Midbrain (tissue), 1 donor: ENCODE data around the gene CYP11A1.

Experiments used
- DNase-seq: peaks from one replicate; lab custom pipeline; 2025; lab: John Stamatoyannopoulos, UW

Gene CYP11A1

GRCh38 chr15:74347757-74348250, 19.6 kb downstream of the CYP11A1 start:
- DNase-seq: no peak

- no peak for DNase-seq
Observed at GRCh38 chr15:74345051-74345450, 22.4 kb downstream of the CYP11A1 start.

DNA sequence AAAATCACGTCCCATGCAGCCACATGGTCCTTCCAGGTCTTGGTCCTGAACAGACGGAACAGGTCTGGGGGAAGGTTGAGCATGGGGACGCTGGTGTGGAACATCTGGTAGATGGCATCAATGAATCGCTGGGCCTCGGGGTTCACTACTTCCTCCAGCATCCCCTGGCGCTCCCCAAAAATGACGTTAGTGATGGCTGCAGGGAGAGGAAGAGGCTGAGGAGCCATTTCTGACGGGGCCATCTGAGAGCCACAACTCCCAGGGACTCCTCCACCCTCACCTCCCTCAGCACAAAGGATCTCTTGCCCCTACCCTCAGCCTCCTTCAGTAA, 23.7 kb downstream of the CYP11A1 start:
- DNase-seq: no peak

DNA sequence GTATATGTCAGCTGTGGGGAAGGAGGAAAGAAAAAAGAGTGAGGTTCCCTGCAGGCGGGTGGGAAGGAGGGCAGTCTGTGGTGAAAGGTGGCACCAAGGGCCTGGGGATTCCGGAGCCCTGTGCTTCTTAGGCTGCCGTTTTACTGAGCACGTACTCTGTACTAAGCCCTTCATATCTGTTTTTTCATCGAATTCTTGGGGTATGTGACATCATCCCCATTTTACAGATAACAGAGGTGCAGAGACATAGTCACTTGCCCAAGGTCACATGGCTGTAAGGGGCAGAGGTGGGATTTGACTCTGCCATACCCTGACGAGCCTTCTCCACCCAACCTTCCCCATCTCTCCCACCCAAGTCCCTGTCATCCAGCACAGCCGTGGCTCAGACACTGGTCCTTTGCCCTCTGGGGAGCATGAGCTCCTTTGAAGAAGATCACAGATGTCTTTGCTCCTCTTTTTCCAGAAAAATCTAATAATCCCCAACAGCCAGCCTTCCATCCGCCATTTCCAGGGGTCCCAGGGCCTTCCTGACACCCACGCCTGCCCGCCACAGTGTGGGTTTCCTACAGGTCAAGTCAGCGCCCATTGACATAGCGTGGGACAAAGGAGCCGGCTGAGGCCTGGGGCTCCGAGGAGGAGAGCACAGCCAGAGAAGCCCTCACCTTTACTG, 24.2 kb downstream of the CYP11A1 start:
- no peak for DNase-seq

DNA sequence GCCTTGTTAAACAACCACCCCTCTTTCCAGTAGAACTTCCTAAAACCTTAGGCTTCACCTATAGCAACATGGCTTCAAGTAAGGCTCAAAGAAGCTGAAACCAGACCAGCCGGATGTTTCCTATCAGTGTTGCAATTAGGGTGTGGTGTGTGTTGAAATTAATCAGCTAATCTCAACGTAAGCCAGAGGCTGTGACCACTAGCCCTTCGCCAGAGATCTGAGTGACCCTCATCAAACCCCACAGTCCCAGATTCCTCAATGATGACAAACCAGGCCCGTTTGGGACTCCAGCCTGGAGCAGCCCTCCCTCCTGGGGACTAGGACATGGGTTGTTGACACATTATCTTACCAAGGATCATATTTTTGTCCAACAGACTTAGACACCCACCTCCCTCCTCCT, 27.3 kb downstream of the CYP11A1 start:
- no peak for DNase-seq

GRCh38 chr15:74339371-74339770, 28.1 kb downstream of the CYP11A1 start:
- no peak for DNase-seq

GRCh38 chr15:74338676-74339075, 28.8 kb downstream of the CYP11A1 start:
- no peak for DNase-seq

GRCh38 chr15:74337607-74338211, 29.7 kb downstream of the CYP11A1 start:
- DNase-seq: no peak

GRCh38 chr15:74337146-74337545, 30.3 kb downstream of the CYP11A1 start:
- no peak for DNase-seq

DNA sequence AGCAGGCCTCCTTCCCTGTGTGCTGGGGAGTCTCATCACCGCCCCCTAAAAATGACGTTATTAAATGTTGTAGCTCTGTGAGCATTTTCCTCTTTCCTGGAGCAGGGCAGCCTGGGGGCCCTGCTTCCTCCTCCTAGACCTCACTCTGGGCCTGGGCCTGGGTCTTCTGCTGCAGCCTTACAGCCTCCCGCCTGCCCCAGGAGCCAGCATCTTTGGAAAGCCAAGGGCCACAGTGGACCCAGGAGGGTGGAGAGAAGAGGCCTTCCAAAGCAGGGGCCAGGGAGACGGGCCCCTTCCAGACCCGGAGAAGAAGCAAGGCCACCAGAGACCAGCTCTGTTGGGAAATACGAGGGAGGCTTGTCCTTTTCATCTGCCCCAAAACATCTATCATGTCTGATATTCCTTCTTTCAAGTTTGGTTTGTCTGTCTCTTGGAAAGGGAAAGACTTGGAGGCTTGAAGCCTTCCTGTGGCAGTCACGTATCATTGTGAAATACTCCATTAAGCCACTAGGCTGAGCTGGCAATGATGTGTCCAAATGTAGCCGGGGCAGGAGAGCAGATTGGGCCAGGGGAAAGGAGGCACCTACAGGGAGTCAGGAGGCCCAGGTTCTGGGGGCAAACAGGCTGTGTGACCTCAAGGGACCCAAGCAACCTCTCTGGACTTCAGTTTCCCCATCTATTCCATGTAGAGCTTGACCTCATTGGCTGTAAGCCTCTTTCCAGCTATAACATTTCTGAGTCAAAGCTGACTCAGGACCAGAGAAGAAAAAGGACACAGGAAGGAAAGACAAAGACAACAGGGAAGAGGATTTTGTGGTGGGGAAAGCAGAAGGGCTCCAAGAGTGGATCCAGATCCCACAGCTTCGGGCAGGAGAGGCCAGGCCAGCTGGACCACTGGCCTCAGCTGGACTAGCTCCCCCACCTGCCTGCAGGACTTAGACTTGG, 31.1 kb downstream of the CYP11A1 start:
- DNase-seq: no peak

GRCh38 chr15:74335396-74335795, 32.0 kb downstream of the CYP11A1 start:
- DNase-seq: no peak

DNA sequence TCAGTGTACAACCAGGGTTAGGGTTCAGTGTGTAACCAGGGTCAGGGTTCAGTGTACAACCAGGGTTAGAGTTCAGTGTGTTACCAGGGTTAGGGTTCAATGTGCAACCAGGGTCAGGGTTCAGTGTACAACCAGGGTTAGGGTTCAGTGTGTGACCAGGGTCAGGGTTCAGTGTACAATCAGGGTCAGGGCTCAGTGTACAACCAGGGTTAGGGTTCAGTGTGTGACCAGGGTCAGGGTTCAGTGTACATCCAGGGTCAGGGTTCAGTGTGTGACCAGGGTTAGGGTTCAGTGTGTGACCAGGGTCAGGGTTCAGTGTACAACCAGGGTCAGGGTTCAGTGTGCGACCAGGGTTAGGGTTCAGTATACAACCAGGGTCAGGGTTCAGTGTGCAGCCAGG, 33.3 kb downstream of the CYP11A1 start:
- no peak for DNase-seq

GRCh38 chr15:74333662-74334061, 33.8 kb downstream of the CYP11A1 start:
- DNase-seq: no peak

- no peak for DNase-seq
Observed at GRCh38 chr15:74333093-74333492, 34.4 kb downstream of the CYP11A1 start.

GRCh38 chr15:74332611-74333010, 34.8 kb downstream of the CYP11A1 start:
- DNase-seq: no peak

DNA sequence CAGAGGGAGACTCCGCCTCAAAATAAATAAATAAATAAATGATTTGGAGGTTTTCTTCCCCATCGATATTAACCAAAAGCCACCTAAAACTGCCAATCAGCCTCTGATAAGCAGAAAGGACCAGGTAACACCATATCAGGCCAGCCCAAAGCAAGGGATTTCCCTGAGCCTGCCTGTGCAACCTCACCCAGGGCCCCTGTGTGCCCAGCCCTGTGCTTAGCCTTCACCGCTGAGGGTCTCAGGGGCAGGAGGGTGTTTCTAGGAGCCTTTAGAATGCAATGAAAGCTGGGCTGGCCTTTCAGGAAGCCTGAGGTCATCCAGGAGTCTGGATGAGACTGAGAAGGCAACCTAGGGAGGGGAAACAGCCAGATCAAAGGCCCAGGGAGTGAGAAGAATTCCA, 35.4 kb downstream of the CYP11A1 start:
- DNase-seq: no peak

- no peak for DNase-seq
Observed at GRCh38 chr15:74330861-74331408, 36.5 kb downstream of the CYP11A1 start.

DNA sequence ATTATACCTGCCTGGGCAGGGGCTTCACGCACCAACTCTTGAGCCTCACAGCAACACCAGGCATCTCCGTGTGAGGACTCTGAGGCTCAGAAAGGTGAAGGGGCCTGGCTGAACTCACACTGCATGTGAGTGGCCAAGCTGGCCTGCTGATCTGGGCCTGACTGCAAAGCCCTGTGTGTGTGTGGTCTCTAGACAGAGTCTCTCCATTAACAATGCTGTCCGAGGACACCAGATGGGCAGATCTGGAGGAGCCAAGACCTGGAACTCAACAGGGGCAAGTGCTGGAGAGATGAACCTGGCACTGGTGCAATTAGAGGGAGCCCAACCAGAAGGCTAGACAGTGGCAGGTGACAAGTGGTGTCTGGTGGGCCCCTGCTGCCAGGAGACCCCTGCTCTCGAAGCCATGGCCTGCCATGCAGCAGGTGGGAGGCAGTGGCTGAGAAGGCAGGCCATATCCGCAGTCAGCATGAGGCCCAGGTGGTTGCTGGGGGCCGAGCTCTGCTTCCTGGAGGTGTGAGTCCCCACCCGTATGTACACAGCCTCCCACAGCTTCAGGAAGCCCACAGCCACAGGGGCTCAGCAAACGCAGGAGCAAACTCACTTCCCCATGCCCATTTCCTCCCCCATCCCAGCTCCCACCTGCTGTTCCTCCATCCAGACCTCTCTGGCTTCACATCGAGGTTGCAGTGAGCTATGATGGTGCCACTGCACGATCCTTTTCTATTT, 39.0 kb downstream of the CYP11A1 start:
- no peak for DNase-seq

DNA sequence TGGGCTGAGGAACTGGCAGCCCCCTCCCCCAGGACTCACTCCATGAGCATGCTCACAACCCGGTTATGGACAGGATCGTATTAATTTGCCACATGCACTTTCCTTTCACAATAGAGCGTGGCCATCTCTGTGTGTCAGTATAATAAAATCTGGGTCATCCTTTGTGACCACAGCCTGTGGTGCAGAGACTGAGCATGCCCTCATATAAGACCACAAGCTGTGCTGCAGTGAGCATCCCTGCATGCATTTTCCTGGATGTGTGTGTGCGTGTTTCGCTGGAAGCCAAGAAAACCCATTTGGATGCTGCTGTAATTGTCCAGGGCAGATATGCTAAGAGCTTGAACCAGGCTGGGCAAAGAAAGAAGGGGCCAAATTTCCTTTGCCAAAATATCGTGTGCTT, 39.7 kb downstream of the CYP11A1 start:
- no peak for DNase-seq

DNA sequence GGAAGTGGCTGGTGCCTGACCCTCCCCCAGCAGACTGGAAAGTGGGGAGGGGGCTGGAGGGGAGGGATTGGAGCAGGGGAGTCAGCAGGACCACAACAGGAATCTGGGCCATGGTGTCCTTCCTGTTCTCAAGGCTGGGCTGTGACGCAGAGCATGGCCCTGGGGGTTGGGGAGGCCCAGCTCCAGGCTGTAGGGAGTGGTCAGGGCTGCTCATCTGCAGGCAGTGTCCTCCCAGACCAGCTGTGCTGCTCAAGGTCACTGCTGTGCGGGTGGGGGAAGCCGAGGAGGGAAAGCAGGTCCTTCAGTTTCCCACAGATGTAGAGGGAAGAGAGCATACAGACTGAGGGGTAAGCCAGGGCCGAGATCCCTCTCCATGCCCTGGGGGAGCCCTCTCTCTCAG, 40.7 kb downstream of the CYP11A1 start:
- DNase-seq: no peak

GRCh38 chr15:74324714-74325113, 42.7 kb downstream of the CYP11A1 start:
- no peak for DNase-seq
